GM15510 (cell line): Measurements from ENCODE around the gene CDC42BPB.

Source experiments
- POLR2A ChIP-seq: IDR thresholded peaks from 3 replicates; pipeline ENCODE4 v1.6.1; 2011; ENCODE audit warnings: borderline replicate concordance; ENCODE audit not compliant: insufficient read length; ENCODE audit errors: extremely low read depth

Gene CDC42BPB

GRCh38 chr14:103057372-103058163, at the start of gene CDC42BPB:
TSS of gene CDC42BPB (minus strand) at chr14:103057549. CDS start at chr14:103057173, 376 bp downstream.
- TF ChIP-seq POLR2A, result peak; percentile 33

- no peak for TF ChIP-seq POLR2A
Measured at GRCh38 chr14:103105580-103106150, 48.3 kb upstream of the CDC42BPB start.

- TF ChIP-seq POLR2A, result no peak
Measured at GRCh38 chr14:103104654-103105452, 47.5 kb upstream of the CDC42BPB start.

- TF ChIP-seq POLR2A, result no peak
Measured at GRCh38 chr14:103104389-103104653, 47.0 kb upstream of the CDC42BPB start.

GRCh38 chr14:103103461-103104388, 46.4 kb upstream of the CDC42BPB start:
- no peak for TF ChIP-seq POLR2A

- no peak for TF ChIP-seq POLR2A
Measured at GRCh38 chr14:103102689-103103260, 45.4 kb upstream of the CDC42BPB start.

GRCh38 chr14:103101963-103102688, 44.8 kb upstream of the CDC42BPB start:
- TF ChIP-seq POLR2A, result no peak

- no peak for TF ChIP-seq POLR2A
Measured at GRCh38 chr14:103101257-103101962, 44.1 kb upstream of the CDC42BPB start.

- no peak for TF ChIP-seq POLR2A
Measured at GRCh38 chr14:103100281-103101121, 43.2 kb upstream of the CDC42BPB start.

GRCh38 chr14:103099733-103100280, 42.5 kb upstream of the CDC42BPB start:
- TF ChIP-seq POLR2A, result no peak

- TF ChIP-seq POLR2A, result no peak
Measured at GRCh38 chr14:103099081-103099732, 41.9 kb upstream of the CDC42BPB start.

GRCh38 chr14:103097994-103098957, 40.9 kb upstream of the CDC42BPB start:
- no peak for TF ChIP-seq POLR2A
